ENCODE measurements around the gene RPS17. TPM values are rescaled to one million over a fixed set of nuclear protein-coding genes. Genes with fewer than 3 reads are reported as not detected.

RPS17 gene
- total and polyA plus RNA-seq, 2 donors (not counting 1 experiment from before 2014, with no cell fraction given) = 2,297 to 5,877 TPM

- Histone ChIP-seq H3K4me1 (ENCODE audit: control insufficient read depth in 2 of 2, insufficient read depth in 2 of 2, low read length in 2 of 2) (no peaks in the 10 kb centered on the region), H3K36me3 (replicated peaks in 1 of 2; ENCODE audit: control extremely low read depth in 1 of 2, control insufficient read depth in 1 of 2, extremely low read depth in 1 of 2, insufficient read depth in 2 of 2, low read length in 1 of 2) (no peaks in the 10 kb centered on the region), H3K27me3 (replicated peaks in 1 of 4; ENCODE audit: control extremely low read depth in 1 of 4, control insufficient read depth in 3 of 4, insufficient read depth in 4 of 4, low read length in 3 of 4) (peaks cover 0 to 6% (median 1%) of the 10 kb centered on the region in 4 experiments), H3K4me2 (replicated peaks; ENCODE audit: low read depth, low read length, poor library complexity, severe bottlenecking) (no peak overlapping the region), H3K9ac (ENCODE audit: low read length) (no peak overlapping the region), H3K4me3 (ENCODE audit: control extremely low read depth in 1 of 5, extremely low read depth in 1 of 5, insufficient read depth in 1 of 5, low read depth in 2 of 5, low read length in 4 of 5) (no peak overlapping the region), H4K20me1 (ENCODE audit: control insufficient read depth, insufficient read depth, low read length, poor library complexity, severe bottlenecking) (no peaks in the 10 kb centered on the region), H3K27ac (ENCODE audit: low read length in 2 of 2) (no peak overlapping the region), H3K79me2 (ENCODE audit: control insufficient read depth, insufficient read depth, low read length) (no peaks in the 10 kb centered on the region), H3K9me3 (ENCODE audit: control extremely low read depth in 1 of 3, control insufficient read depth in 2 of 3, insufficient read depth in 1 of 3, low read length in 2 of 3) (peaks cover 0 to 1% (median 0%) of the 10 kb centered on the region in 3 donors), H2AFZ (ENCODE audit: insufficient read depth, low read depth, low read length, poor library complexity, severe bottlenecking) (no peak overlapping the region)
- Mint-ChIP-seq H3K4me1 (no peaks in the 10 kb centered on the region), H3K27ac (no peak overlapping the region), H3K9me3 (ENCODE audit: insufficient read depth) (no peaks in the 10 kb centered on the region), H3K4me3 (no peak overlapping the region), H3K27me3 (peaks cover 26% of the 10 kb centered on the region)
- DNase-seq = no peak
- TF ChIP-seq EZH2 (IDR thresholded peaks at IDR 0.05; ENCODE audit: borderline replicate concordance, insufficient read depth, low read depth, low read length, poor library complexity, severe bottlenecking) (no peak), CTCF (IDR thresholded peaks at IDR 0.05) (no peak)
- ATAC-seq (ENCODE audit: low read depth) = no peak
- ChIA-PET CTCF (no interaction called here), POLR2A (no interaction called here)
- intact Hi-C loops (cut with micrococcal nuclease) = no loop called here
- WGBS (ENCODE audit: insufficient coverage) = no CpG with 5 or more reads among the region's 4 CpGs
Measured at GRCh38 chr15:82587805-82588204, 47.5 kb upstream of the RPS17 start.

- ATAC-seq (ENCODE audit: low read depth) (no peak), DNase-seq (no peak)
- Mint-ChIP-seq H3K4me3 (no peak overlapping the region), H3K4me1 (no peaks in the 10 kb centered on the region), H3K27me3 (peaks cover 28% of the 10 kb centered on the region), H3K27ac (no peak overlapping the region), H3K9me3 (ENCODE audit: insufficient read depth) (no peaks in the 10 kb centered on the region)
- no peak overlapping the region for H3K27ac ChIP-seq (ENCODE audit: low read length in 2 of 2)
- H3K9me3 ChIP-seq (ENCODE audit: control extremely low read depth in 1 of 3, control insufficient read depth in 2 of 3, insufficient read depth in 1 of 3, low read length in 2 of 3) = peaks cover 0 to 1% (median 0%) of the 10 kb centered on the region in 3 donors
- H3K9ac ChIP-seq (ENCODE audit: low read length) = no peak overlapping the region
- WGBS (ENCODE audit: insufficient coverage) = 60% methylated on average over 2 of the region's 3 CpGs
- CTCF ChIA-PET = interaction anchor here (0.7 kb wide), 1 partner anchor 1063 kb away, joined by 3 read pairs; no protein-coding TSS in a partner anchor
- intact Hi-C loops (cut with micrococcal nuclease) = no loop called here
- no peaks in the 10 kb centered on the region for H3K79me2 ChIP-seq (ENCODE audit: control insufficient read depth, insufficient read depth, low read length)
- no peaks in the 10 kb centered on the region for H3K4me1 ChIP-seq (ENCODE audit: control insufficient read depth in 2 of 2, insufficient read depth in 2 of 2, low read length in 2 of 2)
- no peak overlapping the region for H2AFZ ChIP-seq (ENCODE audit: insufficient read depth, low read depth, low read length, poor library complexity, severe bottlenecking)
- H3K4me3 ChIP-seq (ENCODE audit: control extremely low read depth in 1 of 5, extremely low read depth in 1 of 5, insufficient read depth in 1 of 5, low read depth in 2 of 5, low read length in 4 of 5) = no peak overlapping the region
- H3K36me3 ChIP-seq (replicated peaks in 1 of 2; ENCODE audit: control extremely low read depth in 1 of 2, control insufficient read depth in 1 of 2, extremely low read depth in 1 of 2, insufficient read depth in 2 of 2, low read length in 1 of 2) = no peaks in the 10 kb centered on the region
- no peaks in the 10 kb centered on the region for H4K20me1 ChIP-seq (ENCODE audit: control insufficient read depth, insufficient read depth, low read length, poor library complexity, severe bottlenecking)
- POLR2A ChIA-PET = no interaction called here
- peaks cover 0 to 12% (median 2%) of the 10 kb centered on the region in 4 experiments for H3K27me3 ChIP-seq (replicated peaks in 1 of 4; ENCODE audit: control extremely low read depth in 1 of 4, control insufficient read depth in 3 of 4, insufficient read depth in 4 of 4, low read length in 3 of 4)
- TF ChIP-seq EZH2 (IDR thresholded peaks at IDR 0.05; ENCODE audit: borderline replicate concordance, insufficient read depth, low read depth, low read length, poor library complexity, severe bottlenecking) (no peak), CTCF (IDR thresholded peaks at IDR 0.05) (no peak)
- no peak overlapping the region for H3K4me2 ChIP-seq (replicated peaks; ENCODE audit: low read depth, low read length, poor library complexity, severe bottlenecking)
Measured at GRCh38 chr15:82585072-82585471, 44.8 kb upstream of the RPS17 start.

Measured in B cell (primary cell).